ENCODE data around the gene SANBR. TPM values are rescaled to one million over a fixed set of nuclear protein-coding genes. Genes with fewer than 3 reads are reported as not detected.

The SANBR gene
- total RNA-seq, 1 experiment from 2014 or later, result 10.1 TPM

DNA sequence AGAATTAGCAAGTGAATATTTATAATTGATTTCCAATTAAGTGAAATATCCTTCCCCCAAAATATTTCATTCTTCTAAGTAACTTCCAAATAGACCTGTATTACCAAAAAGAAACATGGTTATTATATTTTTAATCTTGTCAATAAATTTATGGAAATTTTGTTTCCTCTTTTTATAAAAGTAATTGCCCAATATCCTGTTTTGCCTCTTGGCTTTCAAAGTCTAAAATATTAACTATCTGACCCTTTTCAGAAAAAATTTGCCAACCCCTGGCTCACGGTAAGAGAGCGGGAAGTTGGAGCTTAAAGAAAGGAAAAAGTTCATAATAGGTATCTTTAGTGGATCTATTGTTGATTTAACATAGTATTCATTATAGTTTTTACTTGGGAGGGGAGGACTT is 20.4 kb upstream of the SANBR start:
- no peak overlapping the region for H3K56ac ChIP-seq (ENCODE audit: insufficient read length, low read depth, low read length)
- H4K20me1 ChIP-seq (ENCODE audit: control insufficient read depth, insufficient read depth, insufficient read length), result no peaks in the 10 kb centered on the region
- H3K9ac ChIP-seq (ENCODE audit: extremely low read depth, insufficient read length, low read length), result no peak overlapping the region
- H2BK5ac ChIP-seq (ENCODE audit: insufficient read length, low read length), result no peak overlapping the region
- TF ChIP-seq, protein P1, sequence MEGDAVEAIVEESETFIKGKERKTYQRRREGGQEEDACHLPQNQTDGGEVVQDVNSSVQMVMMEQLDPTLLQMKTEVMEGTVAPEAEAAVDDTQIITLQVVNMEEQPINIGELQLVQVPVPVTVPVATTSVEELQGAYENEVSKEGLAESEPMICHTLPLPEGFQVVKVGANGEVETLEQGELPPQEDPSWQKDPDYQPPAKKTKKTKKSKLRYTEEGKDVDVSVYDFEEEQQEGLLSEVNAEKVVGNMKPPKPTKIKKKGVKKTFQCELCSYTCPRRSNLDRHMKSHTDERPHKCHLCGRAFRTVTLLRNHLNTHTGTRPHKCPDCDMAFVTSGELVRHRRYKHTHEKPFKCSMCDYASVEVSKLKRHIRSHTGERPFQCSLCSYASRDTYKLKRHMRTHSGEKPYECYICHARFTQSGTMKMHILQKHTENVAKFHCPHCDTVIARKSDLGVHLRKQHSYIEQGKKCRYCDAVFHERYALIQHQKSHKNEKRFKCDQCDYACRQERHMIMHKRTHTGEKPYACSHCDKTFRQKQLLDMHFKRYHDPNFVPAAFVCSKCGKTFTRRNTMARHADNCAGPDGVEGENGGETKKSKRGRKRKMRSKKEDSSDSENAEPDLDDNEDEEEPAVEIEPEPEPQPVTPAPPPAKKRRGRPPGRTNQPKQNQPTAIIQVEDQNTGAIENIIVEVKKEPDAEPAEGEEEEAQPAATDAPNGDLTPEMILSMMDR (conservative IDR thresholded peaks at IDR 0.05), result no peak
- Mint-ChIP-seq H3K9me3 (no peaks in the 10 kb centered on the region), H3K27me3 (ENCODE audit: low read depth) (no peaks in the 10 kb centered on the region), H3K27ac (no peak overlapping the region), H3K4me3 (no peak overlapping the region), H3K36me3 (ENCODE audit: insufficient read depth in 1 of 3, low read depth in 3 of 3) (peaks cover 8 to 30% (median 30%) of the 10 kb centered on the region in 3 experiments; a peak in 6 of 7 replicates), H3K4me1 (no peaks in the 10 kb centered on the region)
- no peaks in the 10 kb centered on the region for H3K79me1 ChIP-seq (ENCODE audit: insufficient read depth, low read depth, low read length, poor library complexity, severe bottlenecking)
- no peak overlapping the region for H2BK12ac ChIP-seq (ENCODE audit: insufficient read length, low read depth, low read length)
- H3K9me3 ChIP-seq (ENCODE audit: control insufficient read depth, low read depth, low read length), result no peaks in the 10 kb centered on the region
- no peak overlapping the region for H2AK5ac ChIP-seq (ENCODE audit: insufficient read length, low read length)
- no peak overlapping the region for H2BK15ac ChIP-seq (ENCODE audit: low read depth, low read length)
- no peak for DNase-seq
- no peak overlapping the region for H3K14ac ChIP-seq (ENCODE audit: insufficient read depth, low read length)
- H3K4me1 ChIP-seq (ENCODE audit: insufficient read depth, low read length), result no peaks in the 10 kb centered on the region
- H4K5ac ChIP-seq (ENCODE audit: insufficient read length, low read depth, low read length), result no peak overlapping the region
- H3K4me2 ChIP-seq (ENCODE audit: insufficient read depth, insufficient read length, low read length), result no peak overlapping the region
- no peak overlapping the region for H3K4ac ChIP-seq (ENCODE audit: low read depth, low read length)
- H3K23ac ChIP-seq (ENCODE audit: insufficient read length, low read depth, low read length), result no peak overlapping the region
- no peak overlapping the region for H2AFZ ChIP-seq (ENCODE audit: low read length)
- no peak overlapping the region for H3T11ph ChIP-seq (ENCODE audit: low read length)
- no CpG with 5 or more reads among the region's 2 CpGs for WGBS (ENCODE audit: extremely low coverage, insufficient read length, low lambda C conversion rate)
- no peak overlapping the region for H2BK20ac ChIP-seq (ENCODE audit: low read depth, low read length, poor library complexity, severe bottlenecking)
- H4K91ac ChIP-seq (ENCODE audit: insufficient read length, low read depth, low read length), result no peak overlapping the region
- no peak overlapping the region for H4K8ac ChIP-seq (replicated peaks; ENCODE audit: insufficient read length, low read depth, low read length)
- no peak overlapping the region for H3K27ac ChIP-seq (ENCODE audit: insufficient read length, low read depth, low read length)
- no peak overlapping the region for H2BK120ac ChIP-seq (ENCODE audit: low read depth, low read length, poor library complexity, severe bottlenecking)
- no peaks in the 10 kb centered on the region for H3K23me2 ChIP-seq (ENCODE audit: insufficient read length, low read depth, low read length, poor library complexity, severe bottlenecking)
- no peaks in the 10 kb centered on the region for H3K27me3 ChIP-seq (ENCODE audit: insufficient read depth, low read length)
- no peak overlapping the region for H3K18ac ChIP-seq (ENCODE audit: insufficient read length, low read depth, low read length)
- no peaks in the 10 kb centered on the region for H3K79me2 ChIP-seq (ENCODE audit: insufficient read depth, low read length)

Measured in H9 (cell line).